PC-3 (cell line): Measurements from ENCODE around the gene SMAD7. TPM values are rescaled to one million over a fixed set of nuclear protein-coding genes. Genes with fewer than 3 reads are reported as not detected.
A peak's percentile ranks its signal among the peaks of the same experiment; 100 is the strongest.

Experiments
- ATAC-seq: fragments of 200-7000 bp; cut with Tn5 transposase; 2 replicates; pipeline ENCODE4 v1.9.1; 2020; ENCODE audit warnings: mild to moderate bottlenecking, moderate library complexity
- BruUV-seq: library from RNA; stranded (reverse); fragments of 400-500 nt; replicated peaks from 2 replicates; lab custom pipeline; 2021; lab: Mats Ljungman, UMichigan
- CTCF ChIA-PET: fragments of 300-600 bp; sonication (Branson Sonifier 250); formaldehyde crosslinking; loops from one replicate; lab custom pipeline; 2022; ENCODE audit warnings: antibody characterized with exemption; lab: Charles Lee
- POLR2A ChIA-PET: fragments of 300-600 bp; sonication (Branson Sonifier 250); formaldehyde crosslinking; loops from one replicate; lab custom pipeline; 2022; ENCODE audit warnings: antibody characterized with exemption; ENCODE audit not compliant: unreplicated experiment; lab: Charles Lee
- DNase-seq: peaks from one replicate; pipeline ENCODE4 v3.0.0-alpha.2; 2015
- H2AFZ ChIP-seq: fragments of 300-600 bp; sonication (generic); 2 replicates; pipeline ENCODE4 v1.6.0; 2016; ENCODE audit warnings: antibody characterized with exemption, low read length
- H3F3A ChIP-seq: fragments of 300-600 bp; sonication (generic); one replicate; pipeline ENCODE4 v1.6.0; 2017; ENCODE audit warnings: antibody characterized with exemption, low read length, control low read depth, mild to moderate bottlenecking; ENCODE audit not compliant: unreplicated experiment
- H3K27ac ChIP-seq: fragments of 300-600 bp; sonication (generic); 2 replicates; pipeline ENCODE4 v1.5.1; 2016; ENCODE audit warnings: mild to moderate bottlenecking, low read length
- H3K27me3 ChIP-seq: fragments of 300-600 bp; sonication (generic); 2 replicates; pipeline ENCODE4 v1.6.1; 2016; ENCODE audit warnings: low read length, mixed read lengths
- H3K36me3 ChIP-seq: fragments of 300-600 bp; sonication (generic); 2 replicates; pipeline ENCODE4 v1.6.1; 2016; ENCODE audit warnings: low read depth, mixed run types, low read length, mixed read lengths
- H3K4me1 ChIP-seq: fragments of 300-600 bp; sonication (generic); 2 replicates; pipeline ENCODE4 v1.5.1; 2016; ENCODE audit warnings: low read length; ENCODE audit not compliant: insufficient read depth
- H3K4me2 ChIP-seq: fragments of 300-600 bp; sonication (generic); 2 replicates; pipeline ENCODE4 v1.6.0; 2016; ENCODE audit warnings: low read length
- H3K4me3 ChIP-seq: fragments of 300-600 bp; sonication (generic); 2 replicates; pipeline ENCODE4 v1.5.1; 2016; ENCODE audit warnings: mild to moderate bottlenecking, low read length, mixed read lengths
- H3K79me2 ChIP-seq: fragments of 300-600 bp; sonication (generic); 2 replicates; pipeline ENCODE4 v1.6.1; 2017; ENCODE audit warnings: low read length, mixed read lengths
- H3K9ac ChIP-seq: fragments of 300-600 bp; sonication (generic); 2 replicates; pipeline ENCODE4 v1.6.0; 2016; ENCODE audit warnings: mild to moderate bottlenecking, low read length
- H3K9me2 ChIP-seq: fragments of 300-600 bp; sonication (generic); replicated peaks from 2 replicates; pipeline ENCODE4 v1.6.1; 2016; ENCODE audit warnings: mixed run types, low read length, mixed read lengths
- H3K9me3 ChIP-seq: fragments of 300-600 bp; sonication (generic); 2 replicates; pipeline ENCODE4 v1.6.1; 2016; ENCODE audit warnings: low read length, mixed read lengths
- H4K20me1 ChIP-seq: fragments of 300-600 bp; sonication (generic); 2 replicates; pipeline ENCODE4 v1.6.1; 2016; ENCODE audit warnings: low read length, mixed read lengths
- EZH2 ChIP-seq: fragments of 300-600 bp; sonication (generic); IDR thresholded peaks from one replicate; pipeline ENCODE4 v1.6.1; 2017; ENCODE audit warnings: antibody characterized with exemption, mild to moderate bottlenecking, low read length; ENCODE audit not compliant: unreplicated experiment
- EZH2phosphoT487 ChIP-seq: fragments of 300-600 bp; sonication (generic); IDR thresholded peaks from 2 replicates; pipeline ENCODE4 v1.6.1; 2018; ENCODE audit warnings: mild to moderate bottlenecking, antibody characterized with exemption, low read length, borderline replicate concordance
- intact Hi-C: fragments of 100-400 bp; cut with micrococcal nuclease; formaldehyde crosslinking; loops from 2 replicates; pipeline ENCODE4 v1.9.0; 2023
- total RNA-seq: library from RNA; depleted of rRNA; stranded (reverse); fragments of >200 nt; gene quantifications from 2 replicates; pipeline ENCODE4 v1.2.3, GENCODE V29; 2014
- TF ChIP-seq, protein P1 (sequence below): fragments of 300-600 bp; sonication (generic); conservative IDR thresholded peaks from 2 replicates; pipeline ENCODE4 v1.5.1; 2017; ENCODE audit warnings: antibody characterized with exemption, low read depth, mild to moderate bottlenecking, low read length

SMAD7 gene
- total RNA-seq, 1 experiment from 2014 or later = 9.4 TPM

DNA sequence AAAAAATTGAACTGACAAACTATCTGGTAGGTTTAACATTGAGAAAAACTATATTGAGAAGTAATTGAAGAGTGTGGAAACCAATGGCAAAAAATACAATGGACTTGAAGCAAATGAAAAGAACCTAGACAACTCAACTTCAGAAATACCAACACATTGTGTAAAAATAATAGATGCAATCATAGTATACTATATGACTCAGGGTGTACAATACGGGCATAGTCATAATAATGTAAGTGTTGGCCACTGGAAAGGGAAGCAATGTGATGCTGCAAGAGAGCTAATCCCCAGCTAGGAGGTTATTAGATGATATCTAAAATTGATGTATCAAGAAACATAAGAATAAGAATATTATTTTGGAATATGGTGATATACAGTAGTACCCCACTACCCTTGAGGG lies 45.3 kb downstream of the SMAD7 start:
- intact Hi-C loops = no loop called here
- Histone ChIP-seq H4K20me1 (no peaks in the 10 kb centered on the region), H3K27ac (no peak overlapping the region), H3K36me3 (no peaks in the 10 kb centered on the region), H2AFZ (no peak overlapping the region), H3K27me3 (no peaks in the 10 kb centered on the region), H3K4me3 (no peak overlapping the region), H3F3A (no peaks in the 10 kb centered on the region), H3K9ac (no peak overlapping the region), H3K9me3 (no peaks in the 10 kb centered on the region), H3K4me1 (peaks cover 21% of the 10 kb centered on the region), H3K9me2 (no peaks in the 10 kb centered on the region), H3K79me2 (no peaks in the 10 kb centered on the region), H3K4me2 (no peak overlapping the region)
- ATAC-seq (peak; percentile 43; the same call in 1 of the 2 replicates), DNase-seq (peak; percentile 29)
- POLR2A ChIA-PET = no interaction called here
- TF ChIP-seq EZH2phosphoT487 = no peak
- TF ChIP-seq, protein P1, sequence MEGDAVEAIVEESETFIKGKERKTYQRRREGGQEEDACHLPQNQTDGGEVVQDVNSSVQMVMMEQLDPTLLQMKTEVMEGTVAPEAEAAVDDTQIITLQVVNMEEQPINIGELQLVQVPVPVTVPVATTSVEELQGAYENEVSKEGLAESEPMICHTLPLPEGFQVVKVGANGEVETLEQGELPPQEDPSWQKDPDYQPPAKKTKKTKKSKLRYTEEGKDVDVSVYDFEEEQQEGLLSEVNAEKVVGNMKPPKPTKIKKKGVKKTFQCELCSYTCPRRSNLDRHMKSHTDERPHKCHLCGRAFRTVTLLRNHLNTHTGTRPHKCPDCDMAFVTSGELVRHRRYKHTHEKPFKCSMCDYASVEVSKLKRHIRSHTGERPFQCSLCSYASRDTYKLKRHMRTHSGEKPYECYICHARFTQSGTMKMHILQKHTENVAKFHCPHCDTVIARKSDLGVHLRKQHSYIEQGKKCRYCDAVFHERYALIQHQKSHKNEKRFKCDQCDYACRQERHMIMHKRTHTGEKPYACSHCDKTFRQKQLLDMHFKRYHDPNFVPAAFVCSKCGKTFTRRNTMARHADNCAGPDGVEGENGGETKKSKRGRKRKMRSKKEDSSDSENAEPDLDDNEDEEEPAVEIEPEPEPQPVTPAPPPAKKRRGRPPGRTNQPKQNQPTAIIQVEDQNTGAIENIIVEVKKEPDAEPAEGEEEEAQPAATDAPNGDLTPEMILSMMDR = no peak
- TF ChIP-seq EZH2 = no peak
- BruUV-seq = no TSS peak
- CTCF ChIA-PET = no interaction called here

DNA sequence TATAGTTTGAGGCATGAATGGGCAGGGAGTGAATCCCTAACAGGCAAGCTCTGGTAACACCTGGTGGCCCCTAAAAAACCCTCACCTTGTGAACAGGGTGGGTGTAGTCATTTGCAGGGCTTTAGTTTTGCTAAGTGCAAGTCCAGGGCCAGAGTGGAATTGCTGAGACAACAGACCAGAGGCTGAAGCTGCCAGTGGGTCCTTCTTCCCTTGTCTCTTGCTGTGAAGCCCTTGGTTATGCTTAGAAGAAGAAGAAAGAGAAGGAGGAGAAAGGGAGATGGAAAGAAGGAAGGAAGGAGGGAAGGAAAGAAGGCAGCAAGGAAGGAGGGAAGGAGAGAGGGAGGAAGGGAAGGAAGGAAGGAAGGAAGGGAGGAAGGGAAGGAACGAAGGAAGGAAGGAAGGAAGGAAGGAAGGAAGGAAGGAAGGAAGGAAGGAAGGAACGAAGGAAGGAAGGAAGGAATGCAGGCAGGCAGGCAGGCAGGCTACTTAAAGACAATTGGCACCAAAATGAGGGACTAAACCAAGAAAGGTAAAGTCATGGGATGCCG lies 45.8 kb downstream of the SMAD7 start:
- TF ChIP-seq EZH2phosphoT487 (no peak), EZH2 (no peak)
- TF ChIP-seq, protein P1 = no peak
- no peaks in the 10 kb centered on the region for H3K27me3 ChIP-seq
- DNase-seq (no peak), ATAC-seq (no peak)
- H3K79me2 ChIP-seq = no peaks in the 10 kb centered on the region
- no peaks in the 10 kb centered on the region for H3K9me3 ChIP-seq
- ChIA-PET CTCF (no interaction called here), POLR2A (no interaction called here)
- H2AFZ ChIP-seq = no peak overlapping the region
- no TSS peak for BruUV-seq
- H3K9me2 ChIP-seq = no peaks in the 10 kb centered on the region
- no peak overlapping the region for H3K27ac ChIP-seq
- no peak overlapping the region for H3K4me3 ChIP-seq
- intact Hi-C loops = no loop called here
- no peaks in the 10 kb centered on the region for H3F3A ChIP-seq
- no peaks in the 10 kb centered on the region for H3K36me3 ChIP-seq
- peaks cover 21% of the 10 kb centered on the region for H3K4me1 ChIP-seq
- H3K4me2 ChIP-seq = no peak overlapping the region
- no peak overlapping the region for H3K9ac ChIP-seq
- H4K20me1 ChIP-seq = no peaks in the 10 kb centered on the region

DNA sequence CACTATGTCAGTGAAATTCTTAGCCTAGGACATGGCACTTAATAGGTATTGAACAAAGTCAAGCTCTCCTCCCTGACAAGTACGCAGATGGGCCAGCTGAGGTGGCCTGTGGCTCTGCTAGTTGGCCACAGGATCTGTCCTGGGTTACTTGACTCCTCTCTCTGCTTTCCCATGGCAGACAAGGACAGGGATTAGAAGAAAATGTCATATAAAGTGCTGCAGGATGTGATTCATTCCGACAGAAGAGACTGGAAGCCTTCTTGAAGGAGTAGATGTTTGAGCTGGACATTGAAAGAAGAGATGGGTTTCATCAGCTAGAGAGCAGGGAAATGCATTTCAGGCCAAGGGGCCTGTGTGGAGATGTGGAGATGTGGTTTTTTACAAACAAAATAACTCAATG lies 46.7 kb downstream of the SMAD7 start:
- DNase-seq = peak; percentile 17
- Histone ChIP-seq H3K9me2 (no peaks in the 10 kb centered on the region), H3K27me3 (no peaks in the 10 kb centered on the region), H3K36me3 (no peaks in the 10 kb centered on the region), H3K79me2 (no peaks in the 10 kb centered on the region), H3K4me1 (peaks cover 21% of the 10 kb centered on the region), H3K4me2 (no peak overlapping the region), H3K4me3 (no peak overlapping the region), H3K9ac (no peak overlapping the region), H4K20me1 (no peaks in the 10 kb centered on the region), H3K9me3 (no peaks in the 10 kb centered on the region), H2AFZ (no peak overlapping the region), H3K27ac (no peak overlapping the region), H3F3A (no peaks in the 10 kb centered on the region)
- intact Hi-C loops = no loop called here
- CTCF ChIA-PET = no interaction called here
- ATAC-seq = no peak
- no peak for TF ChIP-seq EZH2phosphoT487
- TF ChIP-seq, protein P1 = no peak
- no peak for TF ChIP-seq EZH2
- POLR2A ChIA-PET = no interaction called here
- BruUV-seq = no TSS peak
